Astrocyte (in vitro differentiated cells and primary cell): ENCODE measurements around the gene MYBL2. TPM values are rescaled to one million over a fixed set of nuclear protein-coding genes. Genes with fewer than 3 reads are reported as not detected.

Experiments
- DNase-seq: peaks from one replicate; pipeline ENCODE4 v3.0.0-alpha.2; 2010; ENCODE audit warnings: low read depth
- FAIRE-seq: peaks from 2 replicates; lab custom pipeline; 2011; peaks lifted over from hg19 to GRCh38; lab: Jason Lieb, UNC
- H2AFZ ChIP-seq: 2 replicates; pipeline ENCODE4 v1.6.0; 2012; ENCODE audit warnings: low read depth, low read length, inconsistent platforms
- H3K27ac ChIP-seq: 2 replicates; pipeline ENCODE4 v1.5.1; 2011; ENCODE audit warnings: low read depth, low read length, inconsistent platforms
- H3K27me3 ChIP-seq: 2 replicates; pipeline ENCODE4 v1.6.0; 2011; ENCODE audit warnings: low read length, inconsistent platforms; ENCODE audit not compliant: insufficient read depth
- H3K36me3 ChIP-seq: 2 replicates; pipeline ENCODE4 v1.5.1; 2011; ENCODE audit warnings: low read length, inconsistent platforms; ENCODE audit not compliant: insufficient read depth
- H3K4me1 ChIP-seq: 2 replicates; pipeline ENCODE4 v1.5.1; 2011; ENCODE audit warnings: low read length, inconsistent platforms; ENCODE audit not compliant: insufficient read depth
- H3K4me2 ChIP-seq: 2 replicates; pipeline ENCODE4 v1.6.0; 2012; ENCODE audit warnings: low read length, inconsistent platforms
- H3K4me3 ChIP-seq: 2 replicates; pipeline ENCODE4 v1.5.1; 2011; ENCODE audit warnings: low read depth, mild to moderate bottlenecking, low read length, inconsistent platforms; ENCODE audit not compliant: insufficient read depth
- H3K79me2 ChIP-seq: 2 replicates; pipeline ENCODE4 v1.6.0; 2012; ENCODE audit warnings: mild to moderate bottlenecking, low read length, inconsistent platforms; ENCODE audit not compliant: insufficient read depth
- H3K9ac ChIP-seq: 2 replicates; pipeline ENCODE4 v1.6.0; 2012; ENCODE audit warnings: mild to moderate bottlenecking, low read length, inconsistent platforms
- H3K9me3 ChIP-seq: 2 replicates; pipeline ENCODE4 v1.5.1; 2012; ENCODE audit warnings: low read depth, mild to moderate bottlenecking, low read length, inconsistent platforms; ENCODE audit not compliant: insufficient read depth
- H4K20me1 ChIP-seq: 2 replicates; pipeline ENCODE4 v1.6.0; 2012; ENCODE audit warnings: low read length, inconsistent platforms; ENCODE audit not compliant: insufficient read depth
- H3K27ac Mint-ChIP-seq: one replicate; pipeline ENCODE4 v1.8.0; 2021; ENCODE audit warnings: mild to moderate bottlenecking, mixed read lengths; ENCODE audit not compliant: unreplicated experiment
- H3K27me3 Mint-ChIP-seq: one replicate; pipeline ENCODE4 v1.8.0; 2021; ENCODE audit warnings: low read depth, mixed read lengths; ENCODE audit not compliant: unreplicated experiment
- H3K36me3 Mint-ChIP-seq: one replicate; pipeline ENCODE4 v1.8.0; 2021; ENCODE audit warnings: low read depth, mixed read lengths; ENCODE audit not compliant: unreplicated experiment
- H3K4me1 Mint-ChIP-seq: one replicate; pipeline ENCODE4 v1.8.0; 2021; ENCODE audit warnings: low read depth, mixed read lengths; ENCODE audit not compliant: unreplicated experiment
- H3K4me3 Mint-ChIP-seq: one replicate; pipeline ENCODE4 v1.8.0; 2021; ENCODE audit warnings: mild to moderate bottlenecking, moderate library complexity, mixed read lengths; ENCODE audit not compliant: unreplicated experiment
- H3K9me3 Mint-ChIP-seq: one replicate; pipeline ENCODE4 v1.8.0; 2021; ENCODE audit warnings: mild to moderate bottlenecking, mixed read lengths; ENCODE audit not compliant: unreplicated experiment
- EZH2 ChIP-seq: IDR thresholded peaks from 2 replicates; pipeline ENCODE4 v1.6.1; 2012; ENCODE audit warnings: mild to moderate bottlenecking, low read length, inconsistent platforms; ENCODE audit not compliant: insufficient read depth
- total RNA-seq: library from RNA; stranded (reverse); gene quantifications from 2 replicates; pipeline ENCODE4 v1.2.1, GENCODE V29; 2021
- TF ChIP-seq, protein P1 (sequence below): IDR thresholded peaks from 2 replicates; pipeline ENCODE4 v1.5.1; 2011; ENCODE audit warnings: low read depth, mild to moderate bottlenecking, inconsistent platforms, low read length, moderate library complexity; ENCODE audit not compliant: insufficient read depth

Gene MYBL2
- total RNA-seq, 1 donor from 2014 or later = 6.2 TPM

DNA sequence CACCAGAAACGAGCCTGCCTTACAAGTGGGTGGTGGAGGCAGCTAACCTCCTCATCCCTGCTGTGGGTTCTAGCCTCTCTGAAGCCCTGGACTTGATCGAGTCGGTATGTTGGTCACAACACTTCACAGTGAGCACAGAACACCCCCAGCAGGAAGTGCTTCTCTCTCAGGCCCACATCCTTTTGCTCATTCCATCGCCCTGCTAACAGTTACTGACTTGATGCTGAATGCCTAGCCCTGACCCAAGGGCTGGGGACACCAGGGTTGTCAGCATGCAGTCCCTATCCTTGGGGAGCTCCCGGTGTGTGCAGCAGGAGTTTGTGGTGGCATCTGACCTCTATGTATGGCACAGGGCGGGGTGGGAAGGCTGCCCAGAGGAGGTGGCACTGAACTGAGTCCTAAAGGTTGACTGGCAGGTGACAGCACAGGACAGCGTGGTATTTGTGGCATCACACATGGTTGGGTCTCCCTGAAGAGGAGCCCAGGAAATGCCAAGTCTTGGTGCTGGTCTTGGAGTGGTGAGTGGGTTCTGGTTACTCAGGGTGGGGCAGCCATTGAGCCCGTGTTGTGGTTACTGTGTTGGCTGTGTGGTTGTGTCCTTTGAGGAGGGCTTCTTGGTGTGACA is 33.1 kb downstream of the MYBL2 start:
- H3K4me2 ChIP-seq = no peak overlapping the region

DNA sequence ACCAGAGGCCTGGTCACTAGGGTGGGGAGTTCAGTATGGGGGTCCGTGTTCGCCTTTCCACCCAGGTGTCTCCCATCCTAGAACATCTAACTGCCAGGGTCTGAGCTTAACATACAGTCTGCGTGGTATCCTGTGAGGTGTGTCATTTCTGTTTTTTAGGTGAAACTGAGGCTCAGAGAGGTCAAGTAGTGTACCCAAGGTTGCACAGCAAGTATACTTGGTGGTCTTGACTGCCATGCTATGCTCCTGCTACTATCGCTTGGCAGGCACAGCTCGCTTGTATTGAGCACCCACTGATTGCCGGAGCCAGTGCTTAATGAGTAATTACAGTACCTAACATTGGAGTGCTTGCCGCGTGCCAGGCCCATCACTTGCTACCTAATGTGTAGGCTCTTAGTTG is 33.7 kb downstream of the MYBL2 start:
- Histone ChIP-seq H4K20me1 (no peaks in the 10 kb centered on the region), H3K9me3 (no peaks in the 10 kb centered on the region), H3K27me3 (no peaks in the 10 kb centered on the region), H3K36me3 (no peaks in the 10 kb centered on the region), H3K4me1 (no peaks in the 10 kb centered on the region), H3K4me3 (no peak overlapping the region), H3K4me2 (no peak overlapping the region), H3K9ac (no peak overlapping the region), H2AFZ (no peak overlapping the region), H3K79me2 (no peaks in the 10 kb centered on the region), H3K27ac (no peak overlapping the region)
- no peak overlapping the region for H3K4me3 Mint-ChIP-seq
- H3K9me3 Mint-ChIP-seq = no peaks in the 10 kb centered on the region
- no peak overlapping the region for H3K27ac Mint-ChIP-seq
- peaks cover 2% of the 10 kb centered on the region for H3K27me3 Mint-ChIP-seq
- TF ChIP-seq, protein P1, sequence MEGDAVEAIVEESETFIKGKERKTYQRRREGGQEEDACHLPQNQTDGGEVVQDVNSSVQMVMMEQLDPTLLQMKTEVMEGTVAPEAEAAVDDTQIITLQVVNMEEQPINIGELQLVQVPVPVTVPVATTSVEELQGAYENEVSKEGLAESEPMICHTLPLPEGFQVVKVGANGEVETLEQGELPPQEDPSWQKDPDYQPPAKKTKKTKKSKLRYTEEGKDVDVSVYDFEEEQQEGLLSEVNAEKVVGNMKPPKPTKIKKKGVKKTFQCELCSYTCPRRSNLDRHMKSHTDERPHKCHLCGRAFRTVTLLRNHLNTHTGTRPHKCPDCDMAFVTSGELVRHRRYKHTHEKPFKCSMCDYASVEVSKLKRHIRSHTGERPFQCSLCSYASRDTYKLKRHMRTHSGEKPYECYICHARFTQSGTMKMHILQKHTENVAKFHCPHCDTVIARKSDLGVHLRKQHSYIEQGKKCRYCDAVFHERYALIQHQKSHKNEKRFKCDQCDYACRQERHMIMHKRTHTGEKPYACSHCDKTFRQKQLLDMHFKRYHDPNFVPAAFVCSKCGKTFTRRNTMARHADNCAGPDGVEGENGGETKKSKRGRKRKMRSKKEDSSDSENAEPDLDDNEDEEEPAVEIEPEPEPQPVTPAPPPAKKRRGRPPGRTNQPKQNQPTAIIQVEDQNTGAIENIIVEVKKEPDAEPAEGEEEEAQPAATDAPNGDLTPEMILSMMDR = no peak
- no peak for TF ChIP-seq EZH2
- H3K36me3 Mint-ChIP-seq = no peaks in the 10 kb centered on the region
- H3K4me1 Mint-ChIP-seq = no peaks in the 10 kb centered on the region
- no peak for DNase-seq
- no peak for FAIRE-seq

More for the DNA sequence above, 33.1 kb downstream of the MYBL2 start:
- Histone ChIP-seq H3K4me3 (no peak overlapping the region), H3K79me2 (no peaks in the 10 kb centered on the region), H4K20me1 (no peaks in the 10 kb centered on the region), H3K4me1 (no peaks in the 10 kb centered on the region), H3K36me3 (no peaks in the 10 kb centered on the region), H3K9me3 (no peaks in the 10 kb centered on the region), H2AFZ (no peak overlapping the region), H3K9ac (no peak overlapping the region), H3K27ac (no peak overlapping the region), H3K27me3 (no peaks in the 10 kb centered on the region)
- FAIRE-seq (no peak), DNase-seq (no peak)
- Mint-ChIP-seq H3K27me3 (peaks cover 2% of the 10 kb centered on the region), H3K9me3 (no peaks in the 10 kb centered on the region), H3K27ac (no peak overlapping the region), H3K4me1 (no peaks in the 10 kb centered on the region), H3K36me3 (no peaks in the 10 kb centered on the region), H3K4me3 (no peak overlapping the region)
- TF ChIP-seq, protein P1 = no peak
- TF ChIP-seq EZH2 = no peak

DNA sequence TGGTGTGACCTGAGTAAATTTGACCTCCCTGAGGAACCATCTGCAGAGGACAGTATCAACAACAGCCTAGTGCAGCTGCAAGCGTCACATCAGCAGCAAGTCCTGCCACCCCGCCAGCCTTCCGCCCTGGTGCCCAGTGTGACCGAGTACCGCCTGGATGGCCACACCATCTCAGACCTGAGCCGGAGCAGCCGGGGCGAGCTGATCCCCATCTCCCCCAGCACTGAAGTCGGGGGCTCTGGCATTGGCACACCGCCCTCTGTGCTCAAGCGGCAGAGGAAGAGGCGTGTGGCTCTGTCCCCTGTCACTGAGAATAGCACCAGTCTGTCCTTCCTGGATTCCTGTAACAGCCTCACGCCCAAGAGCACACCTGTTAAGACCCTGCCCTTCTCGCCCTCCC is 35.6 kb downstream of the MYBL2 start:
- Mint-ChIP-seq H3K4me3 (no peak overlapping the region), H3K9me3 (no peaks in the 10 kb centered on the region), H3K27ac (no peak overlapping the region), H3K36me3 (no peaks in the 10 kb centered on the region), H3K4me1 (no peaks in the 10 kb centered on the region), H3K27me3 (peaks cover 2% of the 10 kb centered on the region)
- no peaks in the 10 kb centered on the region for H3K9me3 ChIP-seq
- DNase-seq (no peak), FAIRE-seq (no peak)
- TF ChIP-seq EZH2 = no peak
- TF ChIP-seq, protein P1 = no peak
- no peaks in the 10 kb centered on the region for H3K27me3 ChIP-seq
- no peak overlapping the region for H3K9ac ChIP-seq
- H3K4me2 ChIP-seq = no peak overlapping the region
- no peaks in the 10 kb centered on the region for H3K36me3 ChIP-seq
- no peaks in the 10 kb centered on the region for H3K4me1 ChIP-seq
- no peak overlapping the region for H3K4me3 ChIP-seq
- no peaks in the 10 kb centered on the region for H3K79me2 ChIP-seq
- H3K27ac ChIP-seq = no peak overlapping the region
- H4K20me1 ChIP-seq = no peaks in the 10 kb centered on the region
- H2AFZ ChIP-seq = no peak overlapping the region
